Activated T-helper 1 cell treated with anti-CD3 and anti-CD28 coated beads, Interleukin-2, amount 50 U/mL, for 16 hours (primary cell): Measurements from ENCODE around the gene POLR1H.
A peak's percentile ranks its signal among the peaks of the same experiment; 100 is the strongest.
"Not testable (repeated sequence)": the region's sequence is repeated elsewhere in the genome, so short reads cannot be mapped to it uniquely, and the experiment has no call there.

ENCODE experiments used
- DNase-seq, 2 donors: peaks; one replicate each; pipeline ENCODE4 v3.0.0-alpha.2; 2020; ENCODE audit warnings: low read depth in 1 of 2, low spot score in 1 of 2

POLR1H gene, protein sequence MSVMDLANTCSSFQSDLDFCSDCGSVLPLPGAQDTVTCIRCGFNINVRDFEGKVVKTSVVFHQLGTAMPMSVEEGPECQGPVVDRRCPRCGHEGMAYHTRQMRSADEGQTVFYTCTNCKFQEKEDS

GRCh38 chr6:30061092-30061857, at the start of gene POLR1H:
POLR1H (plus strand) TSS chr6:30061265; CDS start chr6:30061525, 260 bp downstream.
- DNase-seq, result peak; percentile 64 to 74

GRCh38 chr6:30013291-30013922, 47.7 kb upstream of the POLR1H start:
- DNase-seq, result no peak

DNA sequence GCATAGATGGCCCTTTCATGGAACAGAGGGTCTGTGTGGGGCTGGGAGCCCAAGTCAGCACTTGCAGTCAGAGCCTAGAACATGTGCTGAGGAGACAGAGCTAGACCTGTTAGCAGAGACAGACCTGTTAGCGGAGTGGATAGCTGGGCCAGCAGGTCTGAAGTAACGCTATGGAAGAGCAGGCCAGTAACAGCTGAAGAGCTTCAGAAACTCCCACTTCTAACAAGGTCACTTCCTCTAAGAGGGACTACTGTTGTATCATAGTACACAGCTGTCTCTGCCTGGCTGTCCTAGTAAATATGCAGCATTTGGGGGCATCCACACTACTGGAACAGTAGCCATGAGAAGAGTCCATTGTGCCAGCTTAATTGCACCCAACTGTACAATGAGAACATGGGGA, 41.2 kb upstream of the POLR1H start:
- DNase-seq, result no peak

- no peak for DNase-seq
These were observed 40.4 kb upstream of the POLR1H start for GRCh38 chr6:30020626-30021025.

GRCh38 chr6:30022189-30022588, 38.9 kb upstream of the POLR1H start:
- no peak for DNase-seq

DNA sequence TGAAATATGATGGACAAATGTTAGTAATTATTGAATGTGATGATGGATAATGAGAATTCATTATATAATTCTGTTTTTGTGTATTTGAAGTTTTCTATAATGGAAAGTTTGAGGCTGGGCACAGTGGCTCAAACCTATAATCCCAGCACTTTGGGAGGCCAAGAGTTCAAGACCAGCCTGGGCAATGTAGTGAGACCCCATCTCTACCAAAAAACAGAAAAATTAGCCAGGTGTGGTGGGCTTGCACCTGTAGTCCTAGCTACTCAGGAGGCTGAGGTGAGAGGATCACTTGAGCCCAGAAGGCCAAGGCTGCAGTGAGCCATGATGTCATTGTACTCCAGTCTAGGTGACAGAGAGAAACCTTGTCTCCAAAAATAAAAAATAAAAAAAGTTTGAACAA, 38.4 kb upstream of the POLR1H start:
- DNase-seq, result not testable (repeated sequence)

DNA sequence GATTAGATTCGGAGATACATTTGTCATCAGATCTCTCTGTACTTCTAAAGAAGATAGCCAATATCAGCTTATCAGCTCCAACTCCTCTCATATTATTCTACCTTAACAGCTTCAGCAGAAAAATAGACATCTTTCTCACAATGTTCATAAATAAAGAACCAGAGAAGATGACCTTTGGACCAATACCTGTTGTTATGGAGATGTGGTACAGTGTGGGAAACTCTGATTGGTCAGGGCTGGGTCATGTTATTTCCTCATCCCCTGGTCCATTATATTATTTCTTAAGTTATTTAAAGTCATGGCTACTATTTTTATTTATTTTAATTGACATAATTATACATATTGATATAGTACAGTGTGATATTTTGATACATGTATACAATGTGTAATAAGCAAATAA, 35.9 kb upstream of the POLR1H start:
- no peak for DNase-seq

DNA sequence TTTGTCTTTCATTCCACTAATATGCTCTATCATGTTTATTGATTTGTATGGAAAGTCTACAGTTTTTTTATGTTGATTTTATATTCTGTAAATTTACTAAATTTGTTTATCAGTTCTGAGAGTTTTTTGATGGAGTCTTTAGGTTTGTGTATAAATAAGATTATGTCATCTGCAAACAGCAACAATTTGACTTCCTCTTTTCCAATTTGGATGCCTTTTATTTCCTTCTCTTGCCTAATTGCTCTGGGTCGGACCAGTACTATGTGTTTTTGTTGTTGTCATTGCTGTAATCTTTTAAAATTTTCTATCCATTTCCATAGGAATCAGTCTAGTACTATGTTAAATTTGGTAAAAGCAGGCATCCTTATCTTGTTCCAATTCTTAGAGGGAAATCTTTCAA, 31.5 kb upstream of the POLR1H start:
- no peak for DNase-seq

DNA sequence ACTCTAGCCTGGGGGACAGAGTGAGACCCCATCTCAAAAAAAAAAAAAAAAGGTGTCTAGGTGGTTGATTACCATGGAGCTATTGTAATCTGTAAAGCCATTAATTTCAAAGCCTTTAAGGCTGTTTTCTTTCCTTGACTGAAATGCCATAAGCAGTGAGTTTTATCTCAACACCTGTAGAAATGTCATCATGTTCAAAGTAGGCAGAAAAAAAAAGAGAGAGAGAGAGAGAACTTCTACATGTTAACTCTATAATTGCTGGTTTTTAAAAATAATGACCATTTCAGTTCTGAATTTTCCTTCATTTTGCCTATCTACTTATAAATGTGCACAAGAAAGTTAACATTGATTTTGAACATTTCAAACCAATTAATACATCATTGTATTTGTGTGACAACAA, 29.7 kb upstream of the POLR1H start:
- DNase-seq, result no peak

GRCh38 chr6:30033440-30033839, 27.6 kb upstream of the POLR1H start:
- not testable (repeated sequence) for DNase-seq

- DNase-seq, result no peak
These were observed 25.3 kb upstream of the POLR1H start for GRCh38 chr6:30035784-30036183.

DNA sequence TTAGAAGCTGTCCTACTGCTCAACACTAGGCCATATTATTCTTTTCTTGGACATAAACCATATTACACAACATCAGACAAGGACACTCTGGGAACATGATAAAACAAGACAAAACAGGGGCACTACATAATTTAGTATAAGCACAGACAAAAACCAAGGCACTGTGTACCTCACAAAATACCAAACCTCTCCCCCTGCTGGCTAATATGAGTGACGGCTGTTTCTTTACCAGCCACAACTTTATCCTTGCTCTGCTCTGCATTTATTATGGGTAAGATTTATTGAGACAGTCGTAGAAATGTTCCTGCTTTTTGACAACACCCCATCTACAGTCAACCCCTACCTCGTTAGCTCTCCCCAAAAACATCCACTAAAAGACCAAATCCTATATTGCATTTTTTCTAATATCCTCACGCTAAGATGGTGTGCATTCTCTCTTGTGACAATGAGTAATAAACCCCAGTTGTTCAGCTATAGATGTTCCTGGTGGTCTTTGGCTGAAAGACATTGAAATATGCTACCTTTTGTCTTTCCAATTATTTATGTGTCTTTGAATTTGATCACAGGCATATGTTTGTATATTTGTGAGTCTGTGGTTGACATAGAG, 23.8 kb upstream of the POLR1H start:
- no peak for DNase-seq

DNA sequence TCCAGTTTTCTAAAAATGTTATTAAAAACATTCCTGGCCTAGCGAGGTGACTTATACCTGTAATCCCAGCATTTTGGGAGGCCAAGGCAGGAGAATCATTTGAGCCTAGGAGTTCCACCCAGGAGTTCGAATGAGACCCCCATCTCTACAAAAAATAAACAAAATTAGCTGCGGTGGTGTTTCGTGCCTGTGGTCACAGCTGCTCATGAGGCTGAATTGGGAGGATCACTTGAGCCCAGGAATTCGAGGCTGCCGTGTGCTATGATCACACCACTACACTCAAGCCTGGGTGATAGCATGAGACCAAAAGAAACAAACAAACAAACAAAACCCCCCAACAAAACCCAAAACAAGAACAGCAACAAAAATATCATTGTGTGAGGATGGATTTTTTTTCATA, 19.8 kb upstream of the POLR1H start:
- DNase-seq, result no peak

- no peak for DNase-seq
These were observed 19.2 kb upstream of the POLR1H start for GRCh38 chr6:30041821-30042220.

GRCh38 chr6:30042476-30042875, 18.6 kb upstream of the POLR1H start:
- DNase-seq, result no peak

GRCh38 chr6:30042914-30043313, 18.2 kb upstream of the POLR1H start:
- no peak for DNase-seq

- DNase-seq, result no peak
These were observed 17.3 kb upstream of the POLR1H start for GRCh38 chr6:30043744-30044143.

DNA sequence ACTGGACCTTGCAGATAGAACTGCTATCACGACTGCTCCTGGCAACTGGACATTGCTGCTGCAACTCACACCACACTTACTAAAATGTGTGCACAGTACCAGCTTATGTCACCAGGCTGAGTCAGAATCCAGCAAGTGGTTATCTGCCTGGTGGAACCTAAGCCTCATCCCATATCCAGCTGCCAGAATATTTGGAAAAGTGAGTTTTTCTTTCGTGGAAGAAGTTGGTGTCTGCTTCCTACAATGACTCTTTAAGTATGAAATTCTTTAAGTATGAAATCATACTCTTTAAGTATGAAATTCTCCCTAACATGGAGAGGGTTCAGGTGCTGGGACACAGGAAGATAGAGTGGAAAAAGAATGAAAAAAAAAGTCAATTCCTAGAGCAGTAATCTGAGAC, 16.4 kb upstream of the POLR1H start:
- DNase-seq, result no peak

- no peak for DNase-seq
These were observed 13.8 kb upstream of the POLR1H start for GRCh38 chr6:30047220-30047619.

GRCh38 chr6:30053682-30054081, 7.4 kb upstream of the POLR1H start:
- no peak for DNase-seq

DNA sequence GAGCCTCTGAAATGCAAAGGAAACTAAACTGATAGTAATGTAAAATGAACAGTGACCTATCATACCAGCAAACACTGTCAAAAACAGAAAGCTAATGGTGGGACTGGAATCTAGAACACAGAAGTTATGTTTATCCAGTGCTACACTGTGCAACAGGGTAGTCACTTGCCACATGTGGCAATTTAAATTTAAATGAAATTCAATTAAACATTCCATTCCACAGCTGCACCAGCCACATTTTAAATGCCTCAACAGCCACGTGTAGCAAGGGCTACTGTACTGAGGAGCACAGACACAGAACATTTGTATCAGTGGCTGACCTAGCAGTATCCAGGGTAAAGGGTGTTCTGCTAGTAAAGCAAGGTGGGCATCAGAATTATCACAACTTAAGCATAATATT, 5.6 kb upstream of the POLR1H start:
- no peak for DNase-seq

DNA sequence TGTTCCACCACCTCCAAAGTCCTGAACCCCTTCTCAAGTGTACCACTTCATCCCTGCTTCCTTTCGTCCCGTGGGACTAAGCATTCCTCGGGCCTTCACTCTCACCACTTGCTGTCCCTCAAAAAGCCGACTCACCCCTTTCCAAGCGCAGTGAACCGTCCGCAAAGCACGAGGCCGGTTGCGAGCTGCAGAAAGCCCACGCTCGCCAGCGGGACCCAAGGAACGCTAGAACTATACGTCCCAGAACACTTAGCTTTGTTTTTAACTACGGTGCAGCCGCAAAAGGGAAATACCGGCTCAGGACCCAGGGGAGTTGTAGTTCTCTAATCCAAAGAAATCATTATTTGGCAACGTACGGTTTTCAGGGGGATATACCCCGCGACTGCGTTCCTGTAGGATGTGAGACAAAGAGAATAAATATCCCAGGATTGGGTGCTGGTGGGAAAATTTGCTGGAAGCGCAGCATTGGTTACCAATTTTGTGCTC, 416 bp upstream of the POLR1H start:
- DNase-seq, result no peak
